ENCODE measurements around the gene FGFR2.

DNA sequence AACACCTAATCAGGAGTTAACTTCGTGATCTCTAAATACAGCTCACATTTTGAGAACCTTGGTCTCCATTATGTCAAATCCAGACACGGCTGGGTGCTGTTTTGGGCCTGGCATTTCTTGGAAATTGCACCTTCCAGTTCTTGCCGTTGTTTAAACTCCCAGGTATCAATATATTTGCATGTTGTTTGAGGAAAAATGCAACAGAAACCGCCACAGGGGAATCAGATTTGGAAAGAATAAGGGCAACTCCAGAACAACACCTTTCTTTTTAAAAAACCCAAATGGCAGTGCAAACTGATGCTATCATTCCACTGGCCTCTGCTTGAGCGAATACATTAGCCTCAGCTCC lies 162.0 kb downstream of the FGFR2 start:
- TF ChIP-seq, protein P1, sequence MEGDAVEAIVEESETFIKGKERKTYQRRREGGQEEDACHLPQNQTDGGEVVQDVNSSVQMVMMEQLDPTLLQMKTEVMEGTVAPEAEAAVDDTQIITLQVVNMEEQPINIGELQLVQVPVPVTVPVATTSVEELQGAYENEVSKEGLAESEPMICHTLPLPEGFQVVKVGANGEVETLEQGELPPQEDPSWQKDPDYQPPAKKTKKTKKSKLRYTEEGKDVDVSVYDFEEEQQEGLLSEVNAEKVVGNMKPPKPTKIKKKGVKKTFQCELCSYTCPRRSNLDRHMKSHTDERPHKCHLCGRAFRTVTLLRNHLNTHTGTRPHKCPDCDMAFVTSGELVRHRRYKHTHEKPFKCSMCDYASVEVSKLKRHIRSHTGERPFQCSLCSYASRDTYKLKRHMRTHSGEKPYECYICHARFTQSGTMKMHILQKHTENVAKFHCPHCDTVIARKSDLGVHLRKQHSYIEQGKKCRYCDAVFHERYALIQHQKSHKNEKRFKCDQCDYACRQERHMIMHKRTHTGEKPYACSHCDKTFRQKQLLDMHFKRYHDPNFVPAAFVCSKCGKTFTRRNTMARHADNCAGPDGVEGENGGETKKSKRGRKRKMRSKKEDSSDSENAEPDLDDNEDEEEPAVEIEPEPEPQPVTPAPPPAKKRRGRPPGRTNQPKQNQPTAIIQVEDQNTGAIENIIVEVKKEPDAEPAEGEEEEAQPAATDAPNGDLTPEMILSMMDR (conservative IDR thresholded peaks at IDR 0.05; ENCODE audit: low read length): no peak
- no peak for TF ChIP-seq EZH2phosphoT487 (IDR thresholded peaks at IDR 0.05; ENCODE audit: borderline replicate concordance, low read depth, low read length)

All from OCI-LY7 (cell line).